Bronchial epithelial cell (primary cell): ENCODE data around the gene KCTD15. TPM values are rescaled to one million over a fixed set of nuclear protein-coding genes. Genes with fewer than 3 reads are reported as not detected.

Source experiments
- DNase-seq: peaks from one replicate; pipeline ENCODE4 v3.0.0-alpha.2; 2010; ENCODE audit warnings: low read depth
- FAIRE-seq: peaks from 2 replicates; lab custom pipeline; 2011; peaks lifted over from hg19 to GRCh38; lab: Jason Lieb, UNC
- H3K27me3 ChIP-seq: 2 replicates; pipeline ENCODE4 v1.5.1; 2011; ENCODE audit warnings: low read length; ENCODE audit not compliant: control insufficient read depth, insufficient read depth
- H3K36me3 ChIP-seq: 2 replicates; pipeline ENCODE4 v1.5.1; 2011; ENCODE audit warnings: low read length; ENCODE audit not compliant: control insufficient read depth, insufficient read depth
- H3K4me3 ChIP-seq: 2 replicates; pipeline ENCODE4 v1.5.1; 2011; ENCODE audit warnings: mild to moderate bottlenecking, low read depth, low read length, control low read depth
- CTCF ChIP-seq: IDR thresholded peaks from 2 replicates; pipeline ENCODE4 v1.5.1; 2011; ENCODE audit warnings: mild to moderate bottlenecking, moderate library complexity, low read length, control low read depth, inconsistent platforms; ENCODE audit not compliant: insufficient read depth, severe bottlenecking
- total RNA-seq: library from RNA; depleted of rRNA; stranded (reverse); fragments of >200 nt; gene quantifications from 2 replicates; pipeline ENCODE4 v1.2.1, GENCODE V29; 2014

KCTD15 gene
- 79.5 and 88.1 TPM in 2 replicates for total RNA-seq

GRCh38 chr19:33796164-33796875, at the start of gene KCTD15:
TSS of gene KCTD15 (plus strand) at chr19:33796870. CDS start at chr19:33800455, 3,585 bp downstream.
- peak within 1 kb of the TSS; percentile 76 for H3K4me3 ChIP-seq
- no peak for TF ChIP-seq CTCF
- H3K27me3 ChIP-seq = no peaks in the 10 kb centered on the region
- peaks cover 15% of the 10 kb centered on the region for H3K36me3 ChIP-seq
- FAIRE-seq (no peak), DNase-seq (no peak)

- no peaks in the 10 kb centered on the region for H3K27me3 ChIP-seq
- FAIRE-seq = no peak
- no peaks in the 10 kb centered on the region for H3K36me3 ChIP-seq
- no peak overlapping the region for H3K4me3 ChIP-seq
- no peak for TF ChIP-seq CTCF
- no peak for DNase-seq
These were observed 49.4 kb upstream of the KCTD15 start for GRCh38 chr19:33747273-33747672.

GRCh38 chr19:33748231-33748630, 48.4 kb upstream of the KCTD15 start:
- DNase-seq = no peak
- Histone ChIP-seq H3K27me3 (no peaks in the 10 kb centered on the region), H3K4me3 (no peak overlapping the region), H3K36me3 (no peaks in the 10 kb centered on the region)
- no peak for TF ChIP-seq CTCF
- FAIRE-seq = no peak

GRCh38 chr19:33749016-33749415, 47.7 kb upstream of the KCTD15 start:
- H3K36me3 ChIP-seq = no peaks in the 10 kb centered on the region
- H3K4me3 ChIP-seq = no peak overlapping the region
- TF ChIP-seq CTCF = no peak
- FAIRE-seq = no peak
- DNase-seq = no peak
- no peaks in the 10 kb centered on the region for H3K27me3 ChIP-seq

- H3K4me3 ChIP-seq = no peak overlapping the region
- no peak for FAIRE-seq
These were observed 47.0 kb upstream of the KCTD15 start for GRCh38 chr19:33749619-33750175.

More at GRCh38 chr19:33749619-33750175, 47.0 kb upstream of the KCTD15 start:
- Histone ChIP-seq H3K27me3 (no peaks in the 10 kb centered on the region), H3K36me3 (no peaks in the 10 kb centered on the region)
- no peak for DNase-seq
- no peak for TF ChIP-seq CTCF
